Right lobe of liver (tissue), 4 donors: ENCODE measurements around the gene RBBP7.

ENCODE experiments used
- POLR2A ChIP-seq: fragments of 450-650 bp; IDR thresholded peaks from one replicate; pipeline ENCODE4 v1.6.1; 2017; ENCODE audit warnings: antibody characterized with exemption, mild to moderate bottlenecking
- TF ChIP-seq, protein P1 (sequence below), 4 donors: fragments of 200-600 bp in 3 of 4; fragments of 450-650 bp in 1 of 4; IDR thresholded peaks; one replicate each; pipeline versions ENCODE4 v1.5.1 to v1.8.0; 2016 to 2022; ENCODE audit warnings: antibody characterized with exemption in 4 of 4, mild to moderate bottlenecking in 2 of 4
- donor health status: DM: no; HTN: no; CAD: no.
- donor health status: DM: no; HTN: no; CAD: no.
- donor health status: DM: no; HTN: yes; CAD: no.

DNA sequence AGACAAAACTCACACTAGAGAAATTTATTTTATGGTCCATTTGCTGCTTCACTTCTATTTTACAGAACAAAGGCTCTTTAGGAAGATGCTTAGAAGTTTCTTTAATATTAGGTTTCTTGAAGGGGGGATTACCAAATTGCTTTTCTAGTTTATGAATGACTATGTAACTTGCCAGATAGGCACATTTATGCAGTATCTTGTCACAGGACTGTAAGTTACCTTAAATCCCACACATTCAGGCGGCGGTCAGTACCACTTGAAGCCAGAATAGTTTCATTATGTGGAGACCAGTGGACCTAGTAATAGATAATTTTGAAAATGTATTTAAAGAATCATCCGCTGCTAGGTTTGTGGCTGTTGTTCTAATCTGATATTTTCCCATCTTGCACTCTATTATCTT, 18.3 kb downstream of the RBBP7 start:
- TF ChIP-seq, protein P1, sequence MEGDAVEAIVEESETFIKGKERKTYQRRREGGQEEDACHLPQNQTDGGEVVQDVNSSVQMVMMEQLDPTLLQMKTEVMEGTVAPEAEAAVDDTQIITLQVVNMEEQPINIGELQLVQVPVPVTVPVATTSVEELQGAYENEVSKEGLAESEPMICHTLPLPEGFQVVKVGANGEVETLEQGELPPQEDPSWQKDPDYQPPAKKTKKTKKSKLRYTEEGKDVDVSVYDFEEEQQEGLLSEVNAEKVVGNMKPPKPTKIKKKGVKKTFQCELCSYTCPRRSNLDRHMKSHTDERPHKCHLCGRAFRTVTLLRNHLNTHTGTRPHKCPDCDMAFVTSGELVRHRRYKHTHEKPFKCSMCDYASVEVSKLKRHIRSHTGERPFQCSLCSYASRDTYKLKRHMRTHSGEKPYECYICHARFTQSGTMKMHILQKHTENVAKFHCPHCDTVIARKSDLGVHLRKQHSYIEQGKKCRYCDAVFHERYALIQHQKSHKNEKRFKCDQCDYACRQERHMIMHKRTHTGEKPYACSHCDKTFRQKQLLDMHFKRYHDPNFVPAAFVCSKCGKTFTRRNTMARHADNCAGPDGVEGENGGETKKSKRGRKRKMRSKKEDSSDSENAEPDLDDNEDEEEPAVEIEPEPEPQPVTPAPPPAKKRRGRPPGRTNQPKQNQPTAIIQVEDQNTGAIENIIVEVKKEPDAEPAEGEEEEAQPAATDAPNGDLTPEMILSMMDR (IDR thresholded peaks at IDR 0.05), result no peak
- no peak for TF ChIP-seq POLR2A
